WTC11 (cell line): Measurements from ENCODE around the gene ASXL3. TPM values are rescaled to one million over a fixed set of nuclear protein-coding genes. Genes with fewer than 3 reads are reported as not detected.

Experiments
- FOXP4 ChIP-seq: sonication (generic); formaldehyde crosslinking; IDR thresholded peaks from 2 replicates; pipeline ENCODE4 v1.8.0; 2022; ENCODE audit warnings: mild to moderate bottlenecking, missing genetic modification reagents
- PRDM15 ChIP-seq: sonication (generic); formaldehyde crosslinking; IDR thresholded peaks from 2 replicates; pipeline ENCODE4 v1.8.0; 2022; ENCODE audit warnings: missing genetic modification reagents
- total RNA-seq: library from RNA; stranded (reverse); gene quantifications from 3 replicates; pipeline ENCODE4 v1.2.3, GENCODE V29; 2021

The ASXL3 gene
- total RNA-seq, 1 experiment from 2014 or later, result 0.35 TPM

GRCh38 chr18:33781429-33781828 is 203.4 kb downstream of the ASXL3 start (continued):
- TF ChIP-seq PRDM15 (CRISPR knock-in tag) (no peak), FOXP4 (CRISPR knock-in tag) (no peak)

Other genes starting within 250 kb of the ASXL3 start
- 0.20 TPM in 1 of 3 replicates, not detected in the others for gene CCDC178, start 137.5 kb upstream of the ASXL3 start, total RNA-seq